H1 (cell line): Measurements from ENCODE around the gene RICTOR. TPM values are rescaled to one million over a fixed set of nuclear protein-coding genes. Genes with fewer than 3 reads are reported as not detected.

Source experiments
- BRCA1 ChIP-seq: IDR thresholded peaks from 2 replicates; pipeline ENCODE4 v1.6.1; 2012; ENCODE audit warnings: low read depth, low read length, improper control_type of control experiment
- CTBP2 ChIP-seq: IDR thresholded peaks from 2 replicates; pipeline ENCODE4 v1.7.0; 2011; ENCODE audit warnings: borderline replicate concordance, mild to moderate bottlenecking, moderate library complexity, mixed read lengths, low read length; ENCODE audit not compliant: insufficient read depth, insufficient read length
- POLR2AphosphoS5 ChIP-seq: IDR thresholded peaks from 2 replicates; pipeline ENCODE4 v1.6.1; 2011; ENCODE audit warnings: low read depth, low read length
- POU5F1 ChIP-seq: IDR thresholded peaks from 2 replicates; pipeline ENCODE4 v1.6.1; 2011; ENCODE audit warnings: low read depth, mild to moderate bottlenecking, low read length, moderate library complexity
- polyA plus RNA-seq, 7 experiments: library from polyadenylated mRNA; depleted of rRNA in 3 of 7; stranded (reverse) in 5 of 7; unstranded in 2 of 7; fragments of >200 nt in 5 of 7; fragments of 200-250 nt in 2 of 7; gene quantifications; 1 replicate in 5 of 7; 2 replicates in 1 of 7; 4 replicates in 1 of 7; pipeline versions ENCODE4 v1.2.1 to v1.2.3, GENCODE V29; 2011 to 2013; ENCODE audit warnings: missing spikeins in 2 of 7, mixed read lengths in 2 of 7
- total RNA-seq: library from RNA; stranded (reverse); fragmentation: NEBNext Ultra II Directional; extraction: Animal tissue kit (Norgen Biotek cat#: 25700); gene quantifications from 2 replicates; pipeline ENCODE4 v1.2.1, GENCODE V29; 2021

The RICTOR gene
- total and polyA plus RNA-seq, 2 of the 8 experiments (the other 6 are each of a cell fraction or from before 2014, with no cell fraction given), result 4.3 to 26.6 TPM

- TF ChIP-seq CTBP2 (no peak), BRCA1 (no peak), POU5F1 (no peak), POLR2AphosphoS5 (no peak)
Measured at GRCh38 chr5:39080168-39080567, 6.0 kb upstream of the RICTOR start (continued).
